HCT116 (cell line): Measurements from ENCODE around the gene IFNLR1.

Source experiments
- CEBPB ChIP-seq: IDR thresholded peaks from 2 replicates; pipeline ENCODE4 v1.6.1; 2012; ENCODE audit warnings: low read depth
- CTCF ChIP-seq, 3 experiments: fragments of 200-600 bp in 1 of 3; sonication (generic) in 1 of 3; IDR thresholded peaks in 2 of 3; conservative IDR thresholded peaks in 1 of 3; 2 replicates each; pipeline ENCODE4 v1.5.1; 2012 to 2017; ENCODE audit warnings: low read depth in 2 of 3, low read length in 2 of 3, antibody characterized with exemption in 1 of 3, borderline replicate concordance in 1 of 3, control low read depth in 1 of 3, mild to moderate bottlenecking in 1 of 3, mixed read lengths in 1 of 3, mixed run types in 1 of 3, moderate library complexity in 1 of 3; ENCODE audit not compliant: insufficient read depth in 1 of 3
- EGR1 ChIP-seq: IDR thresholded peaks from 2 replicates; pipeline ENCODE4 v1.6.1; 2012; ENCODE audit warnings: low read depth
- JUND ChIP-seq: IDR thresholded peaks from 2 replicates; pipeline ENCODE4 v1.6.1; 2012
- MAX ChIP-seq: IDR thresholded peaks from 2 replicates; pipeline ENCODE4 v1.6.1; 2012
- POLR2A ChIP-seq: IDR thresholded peaks from 2 replicates; pipeline ENCODE4 v1.7.0; 2011; ENCODE audit warnings: borderline replicate concordance; ENCODE audit not compliant: insufficient read depth, insufficient read length; ENCODE audit errors: extremely low read depth
- SP1 ChIP-seq: IDR thresholded peaks from 2 replicates; pipeline ENCODE4 v1.6.1; 2012; ENCODE audit warnings: low read depth

- no peak for TF ChIP-seq CTCF (IDR thresholded peaks at IDR 0.05 in 2 of 3, conservative IDR thresholded peaks at IDR 0.05 in 1 of 3; ENCODE audit: borderline replicate concordance in 1 of 3, insufficient read depth in 1 of 3, low read depth in 2 of 3, low read length in 2 of 3)
- no peak for TF ChIP-seq JUND
- TF ChIP-seq CEBPB, result no peak
- no peak for TF ChIP-seq POLR2A
- no peak for TF ChIP-seq EGR1
- TF ChIP-seq SP1, result no peak
- TF ChIP-seq MAX, result no peak
Observed at GRCh38 chr1:24126018-24126671, 60.9 kb downstream of the IFNLR1 start.
